ENCODE measurements around the gene NIN.
"Not testable (repeated sequence)": the region's sequence is repeated elsewhere in the genome, so short reads cannot be mapped to it uniquely, and the experiment has no call there.

Gene NIN

GRCh38 chr14:50820786-50821509, 10.0 kb downstream of the NIN start:
- no peak for DNase-seq (ENCODE audit: insufficient read length, low spot score)
- no peak for FAIRE-seq

- peak; percentile 4 for FAIRE-seq
These were observed 11.7 kb downstream of the NIN start for GRCh38 chr14:50819303-50819702.

GRCh38 chr14:50816395-50817047, 14.4 kb downstream of the NIN start:
- no peak for FAIRE-seq

More at GRCh38 chr14:50819303-50819702, 11.7 kb downstream of the NIN start:
- not testable (repeated sequence) for DNase-seq (ENCODE audit: insufficient read length, low spot score)

GRCh38 chr14:50815526-50815925, 15.4 kb downstream of the NIN start:
- not testable (repeated sequence) for FAIRE-seq; DNase-seq (ENCODE audit: insufficient read length, low spot score)

More at GRCh38 chr14:50816395-50817047, 14.4 kb downstream of the NIN start:
- DNase-seq (ENCODE audit: insufficient read length, low spot score): no peak

- DNase-seq (ENCODE audit: insufficient read length, low spot score); FAIRE-seq: not testable (repeated sequence)
These were observed 15.9 kb downstream of the NIN start for GRCh38 chr14:50815058-50815457.

GRCh38 chr14:50814161-50814560, 16.8 kb downstream of the NIN start:
- DNase-seq (ENCODE audit: insufficient read length, low spot score) (no peak), FAIRE-seq (peak; percentile 77)

- no peak for DNase-seq (ENCODE audit: insufficient read length, low spot score)
- FAIRE-seq: peak; percentile 94
These were observed 17.5 kb downstream of the NIN start for GRCh38 chr14:50813544-50813863.

GRCh38 chr14:50812856-50813543, 18.0 kb downstream of the NIN start:
- DNase-seq (ENCODE audit: insufficient read length, low spot score): no peak
- peak; percentile 71 for FAIRE-seq

GRCh38 chr14:50812180-50812579, 18.8 kb downstream of the NIN start:
- DNase-seq (ENCODE audit: insufficient read length, low spot score) (no peak), FAIRE-seq (peak; percentile 75)

- FAIRE-seq (no peak), DNase-seq (ENCODE audit: insufficient read length, low spot score) (no peak)
These were observed 22.9 kb downstream of the NIN start for GRCh38 chr14:50808053-50808452.

- no peak for FAIRE-seq
- no peak for DNase-seq (ENCODE audit: insufficient read length, low spot score)
These were observed 24.6 kb downstream of the NIN start for GRCh38 chr14:50806241-50806933.

- no peak for DNase-seq (ENCODE audit: insufficient read length, low spot score)
- FAIRE-seq: no peak
These were observed 25.6 kb downstream of the NIN start for GRCh38 chr14:50805396-50805795.

- FAIRE-seq (no peak), DNase-seq (ENCODE audit: insufficient read length, low spot score) (no peak)
These were observed 26.7 kb downstream of the NIN start for GRCh38 chr14:50804181-50804721.

- DNase-seq (ENCODE audit: insufficient read length, low spot score) (no peak), FAIRE-seq (no peak)
These were observed 29.3 kb downstream of the NIN start for GRCh38 chr14:50801706-50802105.

GRCh38 chr14:50800032-50800431, 30.9 kb downstream of the NIN start:
- DNase-seq (ENCODE audit: insufficient read length, low spot score): no peak
- peak; percentile 14 for FAIRE-seq

GRCh38 chr14:50798048-50798421, 32.9 kb downstream of the NIN start:
- FAIRE-seq (peak; percentile 93), DNase-seq (ENCODE audit: insufficient read length, low spot score) (no peak)

GRCh38 chr14:50797250-50798047, 33.5 kb downstream of the NIN start:
- DNase-seq (ENCODE audit: insufficient read length, low spot score) (no peak), FAIRE-seq (peak; percentile 8)

- FAIRE-seq: peak; percentile 14
- no peak for DNase-seq (ENCODE audit: insufficient read length, low spot score)
These were observed 34.6 kb downstream of the NIN start for GRCh38 chr14:50796390-50796789.

GRCh38 chr14:50795909-50796308, 35.1 kb downstream of the NIN start:
- no peak for DNase-seq (ENCODE audit: insufficient read length, low spot score)
- no peak for FAIRE-seq

GRCh38 chr14:50795142-50795541, 35.8 kb downstream of the NIN start:
- peak; percentile 66 for FAIRE-seq

More at GRCh38 chr14:50795142-50795541, 35.8 kb downstream of the NIN start:
- DNase-seq (ENCODE audit: insufficient read length, low spot score): no peak

Measured in GM19239 (cell line).